WTC11 (cell line): ENCODE measurements around the gene FXYD7. TPM values are rescaled to one million over a fixed set of nuclear protein-coding genes. Genes with fewer than 3 reads are reported as not detected.

ENCODE experiments used
- ATAC-seq: fragments of 200-7000 bp; cut with Tn5 transposase; 2 replicates; pipeline ENCODE4 v1.10.0; 2021; ENCODE audit warnings: mild to moderate bottlenecking, moderate library complexity
- CTCF ChIA-PET: fragments of 300-600 bp; sonication (Branson Sonifier 250); formaldehyde crosslinking; loops from one replicate; lab custom pipeline; 2021; ENCODE audit warnings: antibody characterized with exemption; lab: Charles Lee
- POLR2A ChIA-PET: fragments of 350-600 bp; sonication (Branson Sonifier 250); formaldehyde crosslinking; loops from one replicate; lab custom pipeline; 2021; ENCODE audit warnings: antibody characterized with exemption; lab: Charles Lee
- DNase-seq: peaks from one replicate; pipeline ENCODE4 v3.0.0; 2021; ENCODE audit warnings: low spot score
- H3K27ac Mint-ChIP-seq: 2 replicates; pipeline ENCODE4 v1.8.0; 2021; ENCODE audit warnings: mixed read lengths
- H3K27me3 Mint-ChIP-seq: 2 replicates; pipeline ENCODE4 v1.8.0; 2021; ENCODE audit warnings: low read depth, mild to moderate bottlenecking, moderate library complexity, mixed read lengths
- H3K36me3 Mint-ChIP-seq: 2 replicates; pipeline ENCODE4 v1.8.0; 2021; ENCODE audit warnings: mixed read lengths
- H3K4me1 Mint-ChIP-seq: 2 replicates; pipeline ENCODE4 v1.8.0; 2022; ENCODE audit warnings: mixed read lengths
- H3K4me3 Mint-ChIP-seq: 2 replicates; pipeline ENCODE4 v1.8.0; 2021; ENCODE audit warnings: mild to moderate bottlenecking, moderate library complexity, mixed read lengths
- H3K9me3 Mint-ChIP-seq: 2 replicates; pipeline ENCODE4 v1.8.0; 2021; ENCODE audit warnings: mixed read lengths
- CBFB ChIP-seq: sonication (generic); formaldehyde crosslinking; IDR thresholded peaks from 2 replicates; pipeline ENCODE4 v1.8.1; 2022; ENCODE audit warnings: mild to moderate bottlenecking, low read depth, missing genetic modification reagents
- CREM ChIP-seq: sonication (generic); formaldehyde crosslinking; IDR thresholded peaks from 2 replicates; pipeline ENCODE4 v1.8.1; 2022; ENCODE audit warnings: mild to moderate bottlenecking, missing genetic modification reagents, moderate library complexity
- FOXK1 ChIP-seq: sonication (generic); formaldehyde crosslinking; IDR thresholded peaks from 2 replicates; pipeline ENCODE4 v1.8.0; 2022; ENCODE audit warnings: mild to moderate bottlenecking, moderate library complexity, missing genetic modification reagents
- IRF1 ChIP-seq: sonication (generic); formaldehyde crosslinking; IDR thresholded peaks from 2 replicates; pipeline ENCODE4 v1.8.0; 2023; ENCODE audit warnings: missing genetic modification reagents
- JAZF1 ChIP-seq: fragments of 250-450 bp; sonication (Bioruptor Pico); IDR thresholded peaks from 2 replicates; pipeline ENCODE4 v1.9.0; 2021; ENCODE audit warnings: moderate library complexity, mild to moderate bottlenecking, inconsistent platforms
- MLX ChIP-seq: sonication (generic); formaldehyde crosslinking; IDR thresholded peaks from 2 replicates; pipeline ENCODE4 v1.8.1; 2023; ENCODE audit warnings: mild to moderate bottlenecking, missing genetic modification reagents, moderate library complexity
- NFYB ChIP-seq: sonication (generic); formaldehyde crosslinking; conservative IDR thresholded peaks from 2 replicates; pipeline ENCODE4 v1.8.0; 2022; ENCODE audit warnings: low read depth, missing genetic modification reagents
- NR3C1 ChIP-seq: sonication (generic); formaldehyde crosslinking; conservative IDR thresholded peaks from 2 replicates; pipeline ENCODE4 v1.8.1; 2023; ENCODE audit warnings: low read depth, mild to moderate bottlenecking, missing genetic modification reagents
- OVOL2 ChIP-seq: fragments of 250-450 bp; sonication (Bioruptor Pico); IDR thresholded peaks from 2 replicates; pipeline ENCODE4 v1.9.0; 2021; ENCODE audit warnings: mild to moderate bottlenecking, borderline replicate concordance
- RORB ChIP-seq: fragments of 250-450 bp; sonication (Bioruptor Pico); IDR thresholded peaks from 2 replicates; pipeline ENCODE4 v1.9.0; 2021; ENCODE audit warnings: mild to moderate bottlenecking
- SOX15 ChIP-seq: fragments of 250-450 bp; sonication (Bioruptor Pico); IDR thresholded peaks from 2 replicates; pipeline ENCODE4 v1.9.0; 2021; ENCODE audit warnings: mild to moderate bottlenecking
- SP1 ChIP-seq: sonication (generic); formaldehyde crosslinking; conservative IDR thresholded peaks from 2 replicates; pipeline ENCODE4 v1.8.1; 2022; ENCODE audit warnings: missing genetic modification reagents
- ZNF281 ChIP-seq: sonication (generic); formaldehyde crosslinking; IDR thresholded peaks from 2 replicates; pipeline ENCODE4 v1.8.0; 2023; ENCODE audit warnings: mild to moderate bottlenecking, missing genetic modification reagents
- ZNF416 ChIP-seq: fragments of 250-450 bp; sonication (Bioruptor Pico); IDR thresholded peaks from 2 replicates; pipeline ENCODE4 v1.9.0; 2021; ENCODE audit warnings: mild to moderate bottlenecking, inconsistent platforms
- total RNA-seq: library from RNA; stranded (reverse); gene quantifications from 3 replicates; pipeline ENCODE4 v1.2.3, GENCODE V29; 2021
- TF ChIP-seq, protein P1 (sequence below): sonication (generic); formaldehyde crosslinking; IDR thresholded peaks from 2 replicates; pipeline ENCODE4 v1.8.1; 2023; ENCODE audit warnings: mild to moderate bottlenecking, missing genetic modification reagents
- TF ChIP-seq, protein P2 (sequence below): sonication (generic); formaldehyde crosslinking; IDR thresholded peaks from 2 replicates; pipeline ENCODE4 v1.8.1; 2022; ENCODE audit warnings: mild to moderate bottlenecking, missing genetic modification reagents, moderate library complexity, borderline replicate concordance
- TF ChIP-seq, protein P3 (sequence below): fragments of 250-450 bp; sonication (Bioruptor Pico); IDR thresholded peaks from 2 replicates; pipeline ENCODE4 v1.9.0; 2021; ENCODE audit warnings: mild to moderate bottlenecking
- TF ChIP-seq, protein P4 (sequence below): sonication (generic); formaldehyde crosslinking; IDR thresholded peaks from 2 replicates; pipeline ENCODE4 v1.8.1; 2022; ENCODE audit warnings: low read depth, missing genetic modification reagents, borderline replicate concordance

FXYD7 gene
- total RNA-seq, 1 experiment from 2014 or later: 16.7 TPM

DNA sequence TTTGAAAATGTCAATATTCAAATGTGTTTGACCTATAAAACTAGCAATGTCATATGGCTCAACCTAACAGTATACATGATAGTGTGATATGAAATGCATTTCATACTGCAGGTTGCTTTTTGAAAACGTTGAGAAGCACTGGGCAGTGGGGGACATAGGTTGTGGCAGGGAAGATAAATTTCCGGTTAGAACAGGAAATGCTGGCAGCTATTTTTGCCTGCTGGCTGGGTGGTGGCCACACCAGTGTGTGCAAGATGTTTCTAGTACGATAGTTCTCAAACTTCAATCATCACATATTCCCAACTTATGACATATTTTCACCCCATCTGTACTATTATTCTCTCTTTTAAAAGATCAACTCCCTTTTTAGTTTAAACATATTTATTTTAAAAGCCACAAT, 28.7 kb downstream of the FXYD7 start (continued):
- TF ChIP-seq ZNF281 (CRISPR knock-in tag) (no peak), RORB (CRISPR knock-in tag) (no peak), NR3C1 (CRISPR knock-in tag) (no peak)
- TF ChIP-seq, protein P1, sequence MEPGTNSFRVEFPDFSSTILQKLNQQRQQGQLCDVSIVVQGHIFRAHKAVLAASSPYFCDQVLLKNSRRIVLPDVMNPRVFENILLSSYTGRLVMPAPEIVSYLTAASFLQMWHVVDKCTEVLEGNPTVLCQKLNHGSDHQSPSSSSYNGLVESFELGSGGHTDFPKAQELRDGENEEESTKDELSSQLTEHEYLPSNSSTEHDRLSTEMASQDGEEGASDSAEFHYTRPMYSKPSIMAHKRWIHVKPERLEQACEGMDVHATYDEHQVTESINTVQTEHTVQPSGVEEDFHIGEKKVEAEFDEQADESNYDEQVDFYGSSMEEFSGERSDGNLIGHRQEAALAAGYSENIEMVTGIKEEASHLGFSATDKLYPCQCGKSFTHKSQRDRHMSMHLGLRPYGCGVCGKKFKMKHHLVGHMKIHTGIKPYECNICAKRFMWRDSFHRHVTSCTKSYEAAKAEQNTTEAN (CRISPR knock-in tag): no peak

DNA sequence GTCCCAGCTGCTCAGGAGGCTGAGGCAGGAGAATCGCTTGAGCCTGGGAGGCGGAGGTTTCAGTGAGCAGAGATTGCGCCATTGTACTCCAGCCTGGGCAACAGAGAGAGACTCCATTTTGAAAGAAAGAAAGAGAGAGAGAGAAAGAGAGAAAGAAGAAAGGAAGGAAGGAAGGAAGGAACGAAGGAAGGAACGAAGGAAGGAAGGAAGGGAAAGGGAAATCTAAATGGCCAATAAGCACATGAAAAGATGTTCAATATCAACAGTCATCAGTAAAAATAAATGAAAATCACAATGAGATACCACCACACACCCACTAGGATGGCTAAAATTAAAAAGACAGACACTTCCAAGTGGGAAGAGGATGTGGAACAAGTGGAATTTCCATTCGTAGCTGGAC, 31.2 kb downstream of the FXYD7 start:
- H3K27ac Mint-ChIP-seq: no peak overlapping the region
- peaks cover 10% of the 10 kb centered on the region for H3K36me3 Mint-ChIP-seq
- POLR2A ChIA-PET: no interaction called here
- CTCF ChIA-PET: no interaction called here
- H3K4me1 Mint-ChIP-seq: peaks cover 6% of the 10 kb centered on the region
- no peak for ATAC-seq
- H3K4me3 Mint-ChIP-seq: no peak overlapping the region
- no peak for DNase-seq
- peaks cover 12% of the 10 kb centered on the region for H3K27me3 Mint-ChIP-seq
- peaks cover 12% of the 10 kb centered on the region for H3K9me3 Mint-ChIP-seq
- TF ChIP-seq, protein P1 (CRISPR knock-in tag): no peak
- no peak for TF ChIP-seq NFYB (CRISPR knock-in tag)
- no peak for TF ChIP-seq CREM (CRISPR knock-in tag)
- no peak for TF ChIP-seq RORB (CRISPR knock-in tag)
- no peak for TF ChIP-seq OVOL2 (CRISPR knock-in tag)
- TF ChIP-seq ZNF416: no peak
- TF ChIP-seq, protein P2, sequence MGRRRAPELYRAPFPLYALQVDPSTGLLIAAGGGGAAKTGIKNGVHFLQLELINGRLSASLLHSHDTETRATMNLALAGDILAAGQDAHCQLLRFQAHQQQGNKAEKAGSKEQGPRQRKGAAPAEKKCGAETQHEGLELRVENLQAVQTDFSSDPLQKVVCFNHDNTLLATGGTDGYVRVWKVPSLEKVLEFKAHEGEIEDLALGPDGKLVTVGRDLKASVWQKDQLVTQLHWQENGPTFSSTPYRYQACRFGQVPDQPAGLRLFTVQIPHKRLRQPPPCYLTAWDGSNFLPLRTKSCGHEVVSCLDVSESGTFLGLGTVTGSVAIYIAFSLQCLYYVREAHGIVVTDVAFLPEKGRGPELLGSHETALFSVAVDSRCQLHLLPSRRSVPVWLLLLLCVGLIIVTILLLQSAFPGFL (CRISPR knock-in tag): no peak
- TF ChIP-seq MLX (CRISPR knock-in tag): no peak

- Mint-ChIP-seq H3K4me3 (no peak overlapping the region), H3K27me3 (peaks cover 16% of the 10 kb centered on the region), H3K36me3 (peaks cover 8% of the 10 kb centered on the region), H3K27ac (no peak overlapping the region), H3K4me1 (peaks cover 6% of the 10 kb centered on the region), H3K9me3 (peaks cover 12% of the 10 kb centered on the region)
- ATAC-seq: no peak
- DNase-seq: no peak
- CTCF ChIA-PET: interaction anchor here (0.6 to 1.1 kb wide), 3 partner anchors 49 to 109 kb away, joined by 3 to 5 read pairs (median 4); no protein-coding TSS in a partner anchor
- POLR2A ChIA-PET: no interaction called here
- TF ChIP-seq CBFB (no peak), SOX15 (CRISPR knock-in tag) (no peak), FOXK1 (CRISPR knock-in tag) (no peak), IRF1 (CRISPR knock-in tag) (no peak), JAZF1 (CRISPR knock-in tag) (no peak), SP1 (CRISPR knock-in tag) (no peak), CREM (CRISPR knock-in tag) (no peak)
- TF ChIP-seq, protein P3, sequence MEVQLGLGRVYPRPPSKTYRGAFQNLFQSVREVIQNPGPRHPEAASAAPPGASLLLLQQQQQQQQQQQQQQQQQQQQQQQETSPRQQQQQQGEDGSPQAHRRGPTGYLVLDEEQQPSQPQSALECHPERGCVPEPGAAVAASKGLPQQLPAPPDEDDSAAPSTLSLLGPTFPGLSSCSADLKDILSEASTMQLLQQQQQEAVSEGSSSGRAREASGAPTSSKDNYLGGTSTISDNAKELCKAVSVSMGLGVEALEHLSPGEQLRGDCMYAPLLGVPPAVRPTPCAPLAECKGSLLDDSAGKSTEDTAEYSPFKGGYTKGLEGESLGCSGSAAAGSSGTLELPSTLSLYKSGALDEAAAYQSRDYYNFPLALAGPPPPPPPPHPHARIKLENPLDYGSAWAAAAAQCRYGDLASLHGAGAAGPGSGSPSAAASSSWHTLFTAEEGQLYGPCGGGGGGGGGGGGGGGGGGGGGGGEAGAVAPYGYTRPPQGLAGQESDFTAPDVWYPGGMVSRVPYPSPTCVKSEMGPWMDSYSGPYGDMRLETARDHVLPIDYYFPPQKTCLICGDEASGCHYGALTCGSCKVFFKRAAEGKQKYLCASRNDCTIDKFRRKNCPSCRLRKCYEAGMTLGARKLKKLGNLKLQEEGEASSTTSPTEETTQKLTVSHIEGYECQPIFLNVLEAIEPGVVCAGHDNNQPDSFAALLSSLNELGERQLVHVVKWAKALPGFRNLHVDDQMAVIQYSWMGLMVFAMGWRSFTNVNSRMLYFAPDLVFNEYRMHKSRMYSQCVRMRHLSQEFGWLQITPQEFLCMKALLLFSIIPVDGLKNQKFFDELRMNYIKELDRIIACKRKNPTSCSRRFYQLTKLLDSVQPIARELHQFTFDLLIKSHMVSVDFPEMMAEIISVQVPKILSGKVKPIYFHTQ (CRISPR knock-in tag): no peak
- TF ChIP-seq, protein P1 (CRISPR knock-in tag): no peak
- TF ChIP-seq, protein P4, sequence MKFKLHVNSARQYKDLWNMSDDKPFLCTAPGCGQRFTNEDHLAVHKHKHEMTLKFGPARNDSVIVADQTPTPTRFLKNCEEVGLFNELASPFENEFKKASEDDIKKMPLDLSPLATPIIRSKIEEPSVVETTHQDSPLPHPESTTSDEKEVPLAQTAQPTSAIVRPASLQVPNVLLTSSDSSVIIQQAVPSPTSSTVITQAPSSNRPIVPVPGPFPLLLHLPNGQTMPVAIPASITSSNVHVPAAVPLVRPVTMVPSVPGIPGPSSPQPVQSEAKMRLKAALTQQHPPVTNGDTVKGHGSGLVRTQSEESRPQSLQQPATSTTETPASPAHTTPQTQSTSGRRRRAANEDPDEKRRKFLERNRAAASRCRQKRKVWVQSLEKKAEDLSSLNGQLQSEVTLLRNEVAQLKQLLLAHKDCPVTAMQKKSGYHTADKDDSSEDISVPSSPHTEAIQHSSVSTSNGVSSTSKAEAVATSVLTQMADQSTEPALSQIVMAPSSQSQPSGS (CRISPR knock-in tag): no peak
Observed at GRCh38 chr19:35176181-35176570, 33.1 kb downstream of the FXYD7 start.
